HG02610 (cell line): ENCODE data around the gene BEND5.
A peak's percentile ranks its signal among the peaks of the same experiment; 100 is the strongest.

Experiments
- ATAC-seq: cut with Tn5 transposase; IDR thresholded peaks from one replicate; pipeline ENCODE4 v1.9.1; 2021; ENCODE audit warnings: mild to moderate bottlenecking, moderate library complexity; ENCODE audit not compliant: unreplicated experiment

Gene BEND5

GRCh38 chr1:48767975-48768510 is 8.6 kb downstream of the BEND5 start:
- ATAC-seq, result no peak

GRCh38 chr1:48765335-48765734 is 11.4 kb downstream of the BEND5 start:
- ATAC-seq, result no peak

- ATAC-seq, result no peak
Observed at GRCh38 chr1:48761986-48762385, 14.7 kb downstream of the BEND5 start.

GRCh38 chr1:48761411-48761810 is 15.3 kb downstream of the BEND5 start:
- no peak for ATAC-seq

GRCh38 chr1:48760857-48761256 is 15.8 kb downstream of the BEND5 start:
- ATAC-seq, result no peak

GRCh38 chr1:48758976-48759375 is 17.7 kb downstream of the BEND5 start:
- no peak for ATAC-seq

GRCh38 chr1:48757363-48757762 is 19.3 kb downstream of the BEND5 start:
- ATAC-seq, result peak; percentile 47

GRCh38 chr1:48756683-48757316 is 19.9 kb downstream of the BEND5 start:
- peak; percentile 57 for ATAC-seq

- ATAC-seq, result no peak
Observed at GRCh38 chr1:48753293-48753692, 23.4 kb downstream of the BEND5 start.

- peak; percentile 90 for ATAC-seq
Observed at GRCh38 chr1:48750109-48750508, 26.6 kb downstream of the BEND5 start.

GRCh38 chr1:48749068-48749467 is 27.6 kb downstream of the BEND5 start:
- no peak for ATAC-seq

GRCh38 chr1:48746906-48747305 is 29.8 kb downstream of the BEND5 start:
- ATAC-seq, result no peak

- ATAC-seq, result no peak
Observed at GRCh38 chr1:48744032-48744431, 32.7 kb downstream of the BEND5 start.

GRCh38 chr1:48743480-48743879 is 33.2 kb downstream of the BEND5 start:
- ATAC-seq, result peak; percentile 75

- no peak for ATAC-seq
Observed at GRCh38 chr1:48741380-48741779, 35.3 kb downstream of the BEND5 start.

- no peak for ATAC-seq
Observed at GRCh38 chr1:48740621-48741020, 36.1 kb downstream of the BEND5 start.

GRCh38 chr1:48739091-48739490 is 37.6 kb downstream of the BEND5 start:
- no peak for ATAC-seq

- no peak for ATAC-seq
Observed at GRCh38 chr1:48738356-48738755, 38.3 kb downstream of the BEND5 start.

GRCh38 chr1:48735796-48736195 is 40.9 kb downstream of the BEND5 start:
- no peak for ATAC-seq

- peak; percentile 82 for ATAC-seq
Observed at GRCh38 chr1:48730164-48730910, 46.4 kb downstream of the BEND5 start.

GRCh38 chr1:48728584-48728983 is 48.1 kb downstream of the BEND5 start:
- no peak for ATAC-seq

GRCh38 chr1:48726557-48727215 is 50.0 kb downstream of the BEND5 start:
- no peak for ATAC-seq
